Erythroblast (primary cell): ENCODE measurements around the gene SLC29A3.

Experiments
- GATA1 ChIP-seq: IDR thresholded peaks from 2 replicates; pipeline ENCODE4 v1.6.1; 2011; ENCODE audit warnings: low read depth, mild to moderate bottlenecking, control low read depth, low read length, moderate library complexity
- POLR2A ChIP-seq: IDR thresholded peaks from 2 replicates; pipeline ENCODE4 v1.6.1; 2011; ENCODE audit warnings: mild to moderate bottlenecking, low read length

DNA sequence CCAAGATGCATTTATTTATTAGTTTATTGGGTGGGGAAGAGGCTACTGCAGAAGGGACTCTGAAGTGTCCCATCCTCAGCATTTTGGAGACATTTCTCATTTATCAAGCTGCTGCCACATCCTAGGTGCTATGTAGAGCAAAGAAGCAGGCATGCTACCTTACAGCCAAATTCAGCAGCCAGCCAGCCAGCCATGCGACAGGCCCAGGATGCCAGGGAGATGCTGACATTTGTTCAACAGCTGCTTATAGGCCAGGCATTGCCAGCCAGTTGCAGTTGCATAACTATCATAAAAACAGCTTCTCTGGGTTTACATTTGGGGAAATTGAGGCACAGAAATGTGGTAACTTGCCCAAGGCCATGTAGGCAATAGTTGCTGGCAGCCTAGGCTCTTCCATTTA, 2.3 kb downstream of the SLC29A3 start:
- TF ChIP-seq POLR2A (no peak), GATA1 (no peak)
